Activated CD8-positive, alpha-beta T cell treated with anti-CD3 and anti-CD28 coated beads for 36 hours (primary cell): ENCODE measurements around the gene ZNF184. TPM values are rescaled to one million over a fixed set of nuclear protein-coding genes. Genes with fewer than 3 reads are reported as not detected.

ENCODE experiments used
- ATAC-seq: fragments of 200-7000 bp; cut with Tn5 transposase; one replicate; pipeline ENCODE4 v1.10.0; 2021; ENCODE audit warnings: mild to moderate bottlenecking, moderate library complexity
- CTCF ChIA-PET: fragments of 350-600 bp; sonication (Branson Sonifier 250); formaldehyde crosslinking; loops from one replicate; lab custom pipeline; 2021; ENCODE audit warnings: antibody characterized with exemption; lab: Charles Lee
- POLR2A ChIA-PET: fragments of 350-600 bp; sonication (Branson Sonifier 250); formaldehyde crosslinking; loops from one replicate; lab custom pipeline; 2021; ENCODE audit warnings: antibody characterized with exemption; lab: Charles Lee
- DNase-seq: peaks from one replicate; pipeline ENCODE4 v3.0.0-alpha.2; 2020
- H3K27ac Mint-ChIP-seq: one replicate; pipeline ENCODE4 v1.8.0; 2021; ENCODE audit warnings: mild to moderate bottlenecking, mixed read lengths
- H3K27me3 Mint-ChIP-seq: one replicate; pipeline ENCODE4 v1.8.0; 2021; ENCODE audit warnings: mixed read lengths
- H3K36me3 Mint-ChIP-seq: one replicate; pipeline ENCODE4 v1.8.0; 2021; ENCODE audit warnings: low read depth, mixed read lengths
- H3K4me1 Mint-ChIP-seq: one replicate; pipeline ENCODE4 v1.8.0; 2021; ENCODE audit warnings: low read depth, mixed read lengths
- H3K4me3 Mint-ChIP-seq: one replicate; pipeline ENCODE4 v1.8.0; 2021; ENCODE audit warnings: mild to moderate bottlenecking, moderate library complexity, mixed read lengths
- H3K9me3 Mint-ChIP-seq: one replicate; pipeline ENCODE4 v1.8.0; 2021; ENCODE audit warnings: mixed read lengths
- CTCF ChIP-seq: fragments of 200-600 bp; IDR thresholded peaks from one replicate; pipeline ENCODE4 v1.8.0; 2022; ENCODE audit warnings: antibody characterized with exemption, mild to moderate bottlenecking
- intact Hi-C: fragments of 100-400 bp; cut with micrococcal nuclease; formaldehyde crosslinking; loops from one replicate; pipeline ENCODE4 v1.10.0; 2022
- total RNA-seq, 2 experiments: library from RNA; stranded (reverse); gene quantifications; one replicate each; pipeline ENCODE4 v1.2.3, GENCODE V29; 2021

ZNF184 gene
- 10 to 100 TPM; 10.4 to 11.5 TPM for total RNA-seq

GRCh38 chr6:27472617-27473400 lies at the start of gene ZNF184:
ZNF184 (minus strand) TSS chr6:27473105; CDS start chr6:27472294, 811 bp downstream.
- ChIA-PET CTCF (interaction anchor here (1.0 to 1.5 kb wide), 3 partner anchors 10 to 300 kb away, joined by 4 to 5 read pairs (median 4); no protein-coding TSS in a partner anchor), POLR2A (interaction anchor here (1.1 to 1.5 kb wide), 4 partner anchors 72 to 420 kb away, joined by 3 to 4 read pairs (median 4); a partner anchor contains a TSS)
- no peaks in the 10 kb centered on the region for H3K9me3 Mint-ChIP-seq
- DNase-seq (peak; percentile 89), ATAC-seq (peak; percentile 88)
- H3K4me3 Mint-ChIP-seq = peak within 1 kb of the TSS; percentile 88
- H3K36me3 Mint-ChIP-seq = peaks cover 33% of the 10 kb centered on the region
- TF ChIP-seq CTCF = peak; percentile 18
- no peaks in the 10 kb centered on the region for H3K27me3 Mint-ChIP-seq
- intact Hi-C loops = no loop called here
- H3K4me1 Mint-ChIP-seq = peaks cover 43% of the 10 kb centered on the region
- peak within 1 kb of the TSS; percentile 94 for H3K27ac Mint-ChIP-seq

- DNase-seq (peak; percentile 80), ATAC-seq (peak; percentile 77)
- ChIA-PET POLR2A (interaction anchor here (0.7 to 1.0 kb wide), 2 partner anchors 15 to 363 kb away, joined by 3 to 6 read pairs; no protein-coding TSS in a partner anchor), CTCF (interaction anchor here (0.6 to 3.8 kb wide), 19 partner anchors 9 to 481 kb away, joined by 3 to 49 read pairs (median 4); no protein-coding TSS in a partner anchor)
- H3K27ac Mint-ChIP-seq = peak overlapping the region; percentile 87
- H3K4me1 Mint-ChIP-seq = peaks cover 19% of the 10 kb centered on the region
- no peaks in the 10 kb centered on the region for H3K9me3 Mint-ChIP-seq
- peaks cover 20% of the 10 kb centered on the region for H3K27me3 Mint-ChIP-seq
- peak overlapping the region; percentile 87 for H3K4me3 Mint-ChIP-seq
- intact Hi-C loops = loop anchor here (2.0 kb wide), 2 partner anchors 90 to 234 kb away; no protein-coding TSS in a partner anchor
- no peaks in the 10 kb centered on the region for H3K36me3 Mint-ChIP-seq
- TF ChIP-seq CTCF = peak; percentile 88
Measured at GRCh38 chr6:27518881-27519795, 46.2 kb upstream of the ZNF184 start.

GRCh38 chr6:27517928-27518787 lies 45.3 kb upstream of the ZNF184 start:
- Mint-ChIP-seq H3K4me3 (peak overlapping the region; percentile 87), H3K4me1 (peaks cover 19% of the 10 kb centered on the region), H3K27me3 (peaks cover 30% of the 10 kb centered on the region), H3K36me3 (no peaks in the 10 kb centered on the region), H3K9me3 (no peaks in the 10 kb centered on the region), H3K27ac (peak overlapping the region; percentile 87)
- ChIA-PET POLR2A (interaction anchor here (0.7 to 1.0 kb wide), 2 partner anchors 14 to 362 kb away, joined by 3 to 6 read pairs; no protein-coding TSS in a partner anchor), CTCF (interaction anchor here (0.6 to 3.8 kb wide), 19 partner anchors 9 to 480 kb away, joined by 3 to 49 read pairs (median 4); no protein-coding TSS in a partner anchor)
- TF ChIP-seq CTCF = no peak
- ATAC-seq (no peak), DNase-seq (peak; percentile 30)
- intact Hi-C loops = loop anchor here (2.0 kb wide), 2 partner anchors 91 to 235 kb away; no protein-coding TSS in a partner anchor

GRCh38 chr6:27517238-27517637 lies 44.3 kb upstream of the ZNF184 start:
- CTCF ChIA-PET = interaction anchor here (1.2 to 3.8 kb wide), 3 partner anchors 11 to 235 kb away, joined by 3 to 49 read pairs (median 6); no protein-coding TSS in a partner anchor
- intact Hi-C loops = no loop called here

More at GRCh38 chr6:27517238-27517637, 44.3 kb upstream of the ZNF184 start:
- H3K27me3 Mint-ChIP-seq = peaks cover 35% of the 10 kb centered on the region
- POLR2A ChIA-PET = interaction anchor here (1.1 kb wide), 1 partner anchor 12 kb away, joined by 4 read pairs; no protein-coding TSS in a partner anchor
- no peaks in the 10 kb centered on the region for H3K36me3 Mint-ChIP-seq
- peaks cover 19% of the 10 kb centered on the region for H3K4me1 Mint-ChIP-seq
- no peak for DNase-seq
- no peak for TF ChIP-seq CTCF
- no peak overlapping the region for H3K4me3 Mint-ChIP-seq
- H3K9me3 Mint-ChIP-seq = no peaks in the 10 kb centered on the region
- H3K27ac Mint-ChIP-seq = no peak overlapping the region
- no peak for ATAC-seq
